ENCODE measurements around the gene AMT. TPM values are rescaled to one million over a fixed set of nuclear protein-coding genes. Genes with fewer than 3 reads are reported as not detected.

The AMT gene
- total RNA-seq, result 0.28 and 0.89 TPM in 2 replicates

GRCh38 chr3:49422379-49423248 lies at the start of gene AMT:
AMT (minus strand) TSS chr3:49422473; CDS start chr3:49422450, 23 bp downstream.

GRCh38 chr3:49469936-49470713 lies 47.9 kb upstream of the AMT start, which contains the start of gene DAG1:
DAG1 (plus strand) TSS chr3:49470267; CDS start chr3:49510535, 40,268 bp downstream.

GRCh38 chr3:49411968-49412631 lies 10.2 kb downstream of the AMT start, which contains the start of the genes RHOA and TCTA:
RHOA (minus strand) TSS chr3:49411976; CDS start chr3:49375589, 36,387 bp downstream.
TCTA (plus strand) TSS chr3:49412423; CDS start chr3:49412427, 4 bp downstream.

Other genes starting within 250 kb of the AMT start
- gene C3orf62, start 145.2 kb downstream of the AMT start, total RNA-seq, result 1.4 and 1.5 TPM in 2 replicates
- gene USP4, start 82.4 kb downstream of the AMT start, total RNA-seq, result 18.7 and 29.8 TPM in 2 replicates
- 152 and 188 TPM in 2 replicates for gene GPX1, start 64.1 kb downstream of the AMT start, total RNA-seq
- 575 and 599 TPM in 2 replicates for gene RHOA, start 10.5 kb downstream of the AMT start, total RNA-seq
- gene TCTA, start 10.1 kb downstream of the AMT start, total RNA-seq, result 22.0 and 29.6 TPM in 2 replicates
- 2.7 and 7.1 TPM in 2 replicates for gene NICN1, start 6.9 kb upstream of the AMT start, total RNA-seq
- 63.5 and 77.1 TPM in 2 replicates for gene DAG1, start 47.8 kb upstream of the AMT start, total RNA-seq
- gene BSN, start 132.0 kb upstream of the AMT start, total RNA-seq, result under 0.01 and 0.14 TPM in 2 replicates

Data from smooth muscle cell of the umbilical artery (primary cell).